HG02763 (cell line): ENCODE results near the gene IER2.
"Not testable (repeated sequence)": the region's sequence is repeated elsewhere in the genome, so short reads cannot be mapped to it uniquely, and the experiment has no call there.

Source experiments
- ATAC-seq: cut with Tn5 transposase; IDR thresholded peaks from one replicate; pipeline ENCODE4 v1.9.1; 2021; ENCODE audit warnings: mild to moderate bottlenecking, moderate library complexity; ENCODE audit not compliant: unreplicated experiment

Gene IER2

GRCh38 chr19:13190781-13191540 lies 40.8 kb downstream of the IER2 start:
- no peak for ATAC-seq

- no peak for ATAC-seq
These were observed 45.5 kb downstream of the IER2 start for GRCh38 chr19:13195678-13196077.

GRCh38 chr19:13198634-13199033 lies 48.4 kb downstream of the IER2 start:
- no peak for ATAC-seq

GRCh38 chr19:13202112-13202511 lies 51.9 kb downstream of the IER2 start:
- not testable (repeated sequence) for ATAC-seq
